H1 (cell line): ENCODE measurements around the gene OSBPL3. TPM values are rescaled to one million over a fixed set of nuclear protein-coding genes. Genes with fewer than 3 reads are reported as not detected.

Source experiments
- CTCF ChIA-PET: fragments of 300-600 bp; sonication (Branson Sonifier 250); formaldehyde crosslinking; loops from one replicate; lab custom pipeline; 2021; ENCODE audit not compliant: partially characterized antibody; lab: Charles Lee
- POLR2A ChIA-PET: fragments of 300-600 bp; sonication (Branson Sonifier 250); formaldehyde crosslinking; loops from one replicate; lab custom pipeline; 2021; ENCODE audit warnings: inconsistent platforms; ENCODE audit not compliant: partially characterized antibody; lab: Charles Lee
- DNase-seq, 2 experiments: peaks; one replicate each; pipeline versions ENCODE4 v3.0.0 to v3.0.0-alpha.2; 2010 to 2022; ENCODE audit warnings: low spot score in 2 of 2, low read depth in 1 of 2, mixed read lengths in 1 of 2
- FAIRE-seq: peaks from 2 replicates; lab custom pipeline; 2011; peaks lifted over from hg19 to GRCh38; lab: Jason Lieb, UNC
- H2AFZ ChIP-seq: 2 replicates; pipeline ENCODE4 v1.8.1; 2012; ENCODE audit warnings: low read length, inconsistent platforms
- H2AK5ac ChIP-seq: 2 replicates; pipeline ENCODE4 v1.6.1; 2013; ENCODE audit warnings: low read depth, low read length
- H2BK120ac ChIP-seq: replicated peaks from 2 replicates; pipeline ENCODE3; 2013; ENCODE audit warnings: low read depth, low read length, inconsistent platforms
- H2BK12ac ChIP-seq: 2 replicates; pipeline ENCODE4 v1.6.1; 2013; ENCODE audit warnings: low read depth, low read length
- H2BK15ac ChIP-seq: 2 replicates; pipeline ENCODE4 v1.6.1; 2013; ENCODE audit warnings: low read length
- H2BK20ac ChIP-seq: 2 replicates; pipeline ENCODE4 v1.6.1; 2013; ENCODE audit warnings: low read length
- H2BK5ac ChIP-seq: 2 replicates; pipeline ENCODE4 v1.6.1; 2013; ENCODE audit warnings: low read depth, low read length
- H3K14ac ChIP-seq: 2 replicates; pipeline ENCODE4 v1.6.1; 2013; ENCODE audit warnings: inconsistent platforms; ENCODE audit not compliant: insufficient read length
- H3K18ac ChIP-seq: 2 replicates; pipeline ENCODE4 v1.6.1; 2013; ENCODE audit warnings: low read length; ENCODE audit errors: extremely low read depth
- H3K23ac ChIP-seq: 2 replicates; pipeline ENCODE4 v1.6.1; 2013; ENCODE audit warnings: inconsistent platforms; ENCODE audit not compliant: insufficient read length
- H3K23me2 ChIP-seq: 2 replicates; pipeline ENCODE4 v1.6.1; 2013; ENCODE audit warnings: low read depth, low read length
- H3K27ac ChIP-seq: 2 replicates; pipeline ENCODE4 v1.6.1; 2011; ENCODE audit warnings: low read depth, low read length, inconsistent platforms
- H3K27me3 ChIP-seq, 4 experiments: replicated peaks in 1 of 4; 1 replicate in 1 of 4; 2 replicates in 3 of 4; pipeline versions ENCODE4 v1.6.1 to v1.8.1; 2011 to 2013; ENCODE audit warnings: low read length in 3 of 4, mild to moderate bottlenecking in 3 of 4, inconsistent platforms in 2 of 4, mixed read lengths in 2 of 4, moderate library complexity in 1 of 4; ENCODE audit not compliant: control insufficient read depth in 3 of 4, insufficient read depth in 3 of 4; ENCODE audit errors: extremely low read depth in 1 of 4
- H3K36me3 ChIP-seq, 4 experiments: 2 replicates each; pipeline versions ENCODE4 v1.6.1 to v1.8.1; 2011 to 2013; ENCODE audit warnings: mild to moderate bottlenecking in 4 of 4, low read length in 3 of 4, moderate library complexity in 2 of 4, control low read depth in 1 of 4, inconsistent platforms in 1 of 4; ENCODE audit not compliant: insufficient read depth in 4 of 4, control insufficient read depth in 2 of 4
- H3K4ac ChIP-seq: replicated peaks from 2 replicates; pipeline ENCODE3; 2013; ENCODE audit warnings: low read length, low read depth, mixed read lengths, inconsistent platforms; ENCODE audit not compliant: insufficient read length
- H3K4me1 ChIP-seq, 4 experiments: replicated peaks in 1 of 4; 1 replicate in 1 of 4; 2 replicates in 3 of 4; pipeline versions ENCODE4 v1.6.1 to v1.8.1; 2011 to 2013; ENCODE audit warnings: low read length in 3 of 4, inconsistent platforms in 2 of 4, mixed read lengths in 1 of 4; ENCODE audit not compliant: insufficient read depth in 4 of 4, control insufficient read depth in 3 of 4
- H3K4me2 ChIP-seq, 2 experiments: 2 replicates each; pipeline versions ENCODE4 v1.6.1 to v1.8.1; 2011 to 2013; ENCODE audit warnings: low read depth in 2 of 2, low read length in 2 of 2, control low read depth in 1 of 2, inconsistent platforms in 1 of 2, mild to moderate bottlenecking in 1 of 2; ENCODE audit not compliant: insufficient read depth in 1 of 2
- H3K4me3 ChIP-seq, 4 experiments: fragments of 200-600, 300-600 bp in 1 of 4; sonication (generic), shearing (Covaris generic), sonication (Bioruptor Twin) in 1 of 4; 2 replicates each; pipeline versions ENCODE4 v1.5.1 to v1.8.1; 2011 to 2016; ENCODE audit warnings: low read length in 4 of 4, low read depth in 3 of 4, control low read depth in 2 of 4, inconsistent platforms in 2 of 4, mild to moderate bottlenecking in 2 of 4, mixed read lengths in 1 of 4, moderate library complexity in 1 of 4; ENCODE audit not compliant: insufficient read depth in 2 of 4; ENCODE audit errors: extremely low read depth in 1 of 4
- H3K56ac ChIP-seq: replicated peaks from 2 replicates; pipeline ENCODE3; 2013; ENCODE audit warnings: low read depth, mild to moderate bottlenecking, mixed read lengths, low read length, inconsistent platforms; ENCODE audit not compliant: insufficient read length
- H3K79me1 ChIP-seq: 2 replicates; pipeline ENCODE4 v1.6.1; 2013; ENCODE audit warnings: low read depth, low read length, control low read depth
- H3K79me2 ChIP-seq, 2 experiments: 2 replicates each; pipeline versions ENCODE4 v1.6.1 to v1.8.1; 2012 to 2013; ENCODE audit warnings: low read length in 2 of 2, mild to moderate bottlenecking in 2 of 2, inconsistent platforms in 1 of 2; ENCODE audit not compliant: insufficient read depth in 2 of 2, control insufficient read depth in 1 of 2
- H3K9ac ChIP-seq, 4 experiments: replicated peaks in 1 of 4; 1 replicate in 1 of 4; 2 replicates in 3 of 4; pipeline versions ENCODE4 v1.6.1 to v1.8.1; 2011 to 2013; ENCODE audit warnings: low read depth in 3 of 4, low read length in 3 of 4, control low read depth in 2 of 4, mild to moderate bottlenecking in 2 of 4, moderate library complexity in 2 of 4, inconsistent platforms in 1 of 4; ENCODE audit errors: extremely low read depth in 1 of 4
- H3K9me3 ChIP-seq, 2 experiments: 2 replicates each; pipeline versions ENCODE4 v1.6.1 to v1.8.1; 2012 to 2013; ENCODE audit warnings: mild to moderate bottlenecking in 2 of 2, moderate library complexity in 2 of 2, control low read depth in 1 of 2, inconsistent platforms in 1 of 2, low read depth in 1 of 2, low read length in 1 of 2, mixed read lengths in 1 of 2; ENCODE audit not compliant: insufficient read depth in 2 of 2
- H4K20me1 ChIP-seq, 2 experiments: replicated peaks in 1 of 2; 2 replicates each; pipeline versions ENCODE3 to v1.8.1; 2011 to 2013; ENCODE audit warnings: inconsistent platforms in 2 of 2, low read length in 2 of 2, mild to moderate bottlenecking in 1 of 2; ENCODE audit not compliant: insufficient read depth in 2 of 2, control insufficient read depth in 1 of 2
- H4K5ac ChIP-seq: 2 replicates; pipeline ENCODE4 v1.6.1; 2013; ENCODE audit warnings: low read length, low read depth, mixed read lengths, inconsistent platforms; ENCODE audit not compliant: insufficient read length
- H4K8ac ChIP-seq: 2 replicates; pipeline ENCODE4 v1.8.0; 2013; ENCODE audit warnings: mild to moderate bottlenecking, moderate library complexity, low read length, inconsistent platforms; ENCODE audit not compliant: insufficient read depth; ENCODE audit errors: extremely low read depth
- H4K91ac ChIP-seq: replicated peaks from 2 replicates; pipeline ENCODE3; 2013; ENCODE audit warnings: low read length, mixed read lengths, inconsistent platforms; ENCODE audit not compliant: insufficient read length
- CHD1 ChIP-seq: IDR thresholded peaks from 2 replicates; pipeline ENCODE4 v1.6.1; 2012; ENCODE audit warnings: low read depth, low read length, improper control_type of control experiment
- CHD2 ChIP-seq: IDR thresholded peaks from 2 replicates; pipeline ENCODE4 v1.6.1; 2012; ENCODE audit warnings: low read length, improper control_type of control experiment
- CREB1 ChIP-seq: IDR thresholded peaks from 2 replicates; pipeline ENCODE4 v1.6.1; 2012; ENCODE audit warnings: inconsistent platforms
- CTBP2 ChIP-seq: IDR thresholded peaks from 2 replicates; pipeline ENCODE4 v1.7.0; 2011; ENCODE audit warnings: borderline replicate concordance, mild to moderate bottlenecking, moderate library complexity, mixed read lengths, low read length; ENCODE audit not compliant: insufficient read depth, insufficient read length
- GTF2F1 ChIP-seq: IDR thresholded peaks from 2 replicates; pipeline ENCODE4 v1.6.1; 2012; ENCODE audit warnings: low read depth, low read length, improper control_type of control experiment, borderline replicate concordance
- KDM1A ChIP-seq: fragments of 200-600, 300-600 bp; sonication (generic); IDR thresholded peaks from 2 replicates; pipeline ENCODE4 v1.7.1; 2016; ENCODE audit warnings: mild to moderate bottlenecking, low read length, borderline replicate concordance
- KDM4A ChIP-seq: IDR thresholded peaks from one replicate; pipeline ENCODE4 v1.7.1; 2012; ENCODE audit warnings: low read depth, mild to moderate bottlenecking, moderate library complexity, low read length, inconsistent platforms; ENCODE audit not compliant: severe bottlenecking
- NRF1 ChIP-seq: IDR thresholded peaks from 2 replicates; pipeline ENCODE4 v1.6.1; 2011; ENCODE audit warnings: mild to moderate bottlenecking, low read depth, low read length, improper control_type of control experiment
- PHF8 ChIP-seq: fragments of 200-600 bp; sonication (generic); conservative IDR thresholded peaks from 2 replicates; pipeline ENCODE4 v1.7.1; 2012; ENCODE audit warnings: low read depth, mild to moderate bottlenecking, inconsistent platforms, low read length, moderate library complexity
- POLR2A ChIP-seq, 2 experiments: IDR thresholded peaks; 1 replicate in 1 of 2; 2 replicates in 1 of 2; pipeline ENCODE4 v1.6.1; 2011; ENCODE audit warnings: low read depth in 2 of 2, low read length in 2 of 2, mild to moderate bottlenecking in 2 of 2; ENCODE audit errors: control extremely low read depth in 1 of 2
- POLR2AphosphoS5 ChIP-seq: IDR thresholded peaks from 2 replicates; pipeline ENCODE4 v1.6.1; 2011; ENCODE audit warnings: low read depth, low read length
- SIX5 ChIP-seq: IDR thresholded peaks from 2 replicates; pipeline ENCODE4 v1.6.1; 2011; ENCODE audit warnings: mild to moderate bottlenecking, low read depth, low read length
- TBP ChIP-seq: IDR thresholded peaks from 2 replicates; pipeline ENCODE4 v1.6.1; 2011; ENCODE audit warnings: low read depth, low read length, improper control_type of control experiment
- TCF12 ChIP-seq: IDR thresholded peaks from 2 replicates; pipeline ENCODE4 v1.6.1; 2011; ENCODE audit warnings: low read depth, mild to moderate bottlenecking, low read length
- ZNF274 ChIP-seq: IDR thresholded peaks from 2 replicates; pipeline ENCODE4 v1.7.0; 2012; ENCODE audit warnings: low read length, borderline replicate concordance; ENCODE audit errors: extremely low read depth
- WGBS, 2 experiments: shearing (Covaris generic) in 1 of 2; methylation state at CpG; one replicate each; pipeline versions ENCODE4 v1.1.6 to v1.1.7; 2013 to 2015; ENCODE audit warnings: low lambda C conversion rate in 2 of 2, mixed read lengths in 2 of 2, inconsistent platforms in 1 of 2, low coverage in 1 of 2, missing lambda C conversion rate in 1 of 2; ENCODE audit not compliant: insufficient replicate concordance in 2 of 2, insufficient coverage in 1 of 2, insufficient read length in 1 of 2; ENCODE audit errors: extremely low coverage in 1 of 2, missing lambda C conversion rate in 1 of 2; 5-methylcytosine and 5-hydroxymethylcytosine counted together
- polyA plus RNA-seq, 7 experiments: library from polyadenylated mRNA; depleted of rRNA in 3 of 7; stranded (reverse) in 5 of 7; unstranded in 2 of 7; fragments of >200 nt in 5 of 7; fragments of 200-250 nt in 2 of 7; gene quantifications; 1 replicate in 5 of 7; 2 replicates in 1 of 7; 4 replicates in 1 of 7; pipeline versions ENCODE4 v1.2.1 to v1.2.3, GENCODE V29; 2011 to 2013; ENCODE audit warnings: missing spikeins in 2 of 7, mixed read lengths in 2 of 7
- total RNA-seq: library from RNA; stranded (reverse); fragmentation: NEBNext Ultra II Directional; extraction: Animal tissue kit (Norgen Biotek cat#: 25700); gene quantifications from 2 replicates; pipeline ENCODE4 v1.2.1, GENCODE V29; 2021

Gene OSBPL3
- total and polyA plus RNA-seq, 2 of the 8 experiments (the other 6 are each of a cell fraction or from before 2014, with no cell fraction given), result 2.8 to 13.9 TPM

- Histone ChIP-seq H3K18ac (no peak overlapping the region), H3K23ac (no peak overlapping the region), H4K20me1 (no peaks in the 10 kb centered on the region), H3K79me1 (no peaks in the 10 kb centered on the region), H4K91ac (no peak overlapping the region), H3K9me3 (no peaks in the 10 kb centered on the region), H3K4me3 (no peak overlapping the region), H3K14ac (no peak overlapping the region), H2AFZ (no peak overlapping the region), H4K5ac (no peak overlapping the region), H3K36me3 (no peaks in the 10 kb centered on the region), H2BK15ac (no peak overlapping the region), H3K4me2 (no peak overlapping the region), H3K9ac (no peak overlapping the region), H2BK5ac (no peak overlapping the region), H2BK120ac (no peak overlapping the region), H2BK20ac (no peak overlapping the region), H3K27me3 (peaks cover 0 to 8% (median 3%) of the 10 kb centered on the region in 4 experiments; a peak in 4 of 7 replicates), H3K79me2 (no peaks in the 10 kb centered on the region), H3K23me2 (no peaks in the 10 kb centered on the region), H2BK12ac (no peak overlapping the region), H3K56ac (no peak overlapping the region), H3K4me1 (peaks cover 0 to 3% (median 0%) of the 10 kb centered on the region in 4 experiments; a peak in 1 of 7 replicates), H3K4ac (no peak overlapping the region), H3K27ac (no peak overlapping the region), H2AK5ac (no peak overlapping the region), H4K8ac (no peak overlapping the region)
- ChIA-PET CTCF (interaction anchor here (1.4 to 1.5 kb wide), 2 partner anchors 35 to 44 kb away, joined by 3 to 4 read pairs; no protein-coding TSS in a partner anchor), POLR2A (interaction anchor here (2.0 kb wide), 1 partner anchor 8 kb away, joined by 7 read pairs; no protein-coding TSS in a partner anchor)
- DNase-seq (no peak), FAIRE-seq (no peak)
- 86% methylated on average over 3 of the region's 3 CpGs; no CpG with 5 or more reads in 1 of the 2 experiments for WGBS, 2 experiments
- TF ChIP-seq KDM1A (no peak), CTBP2 (no peak), ZNF274 (no peak), PHF8 (no peak), TCF12 (no peak), SIX5 (no peak), NRF1 (no peak), KDM4A (no peak), GTF2F1 (no peak), CHD2 (no peak), POLR2A (IDR thresholded peaks at IDR 0.05; ENCODE audit: control extremely low read depth in 1 of 2, low read depth in 2 of 2, low read length in 2 of 2) (no peak), POLR2AphosphoS5 (no peak), TBP (no peak), CHD1 (no peak), CREB1 (no peak)
Observed at GRCh38 chr7:24750441-24751055, 229.4 kb downstream of the OSBPL3 start.
